CD1c-positive myeloid dendritic cell (primary cell): ENCODE results near the gene GTPBP3.

Source experiments
- DNase-seq: peaks from one replicate; pipeline ENCODE4 v3.0.0-alpha.2; 2016; ENCODE audit errors: extremely low spot score

Gene GTPBP3

DNA sequence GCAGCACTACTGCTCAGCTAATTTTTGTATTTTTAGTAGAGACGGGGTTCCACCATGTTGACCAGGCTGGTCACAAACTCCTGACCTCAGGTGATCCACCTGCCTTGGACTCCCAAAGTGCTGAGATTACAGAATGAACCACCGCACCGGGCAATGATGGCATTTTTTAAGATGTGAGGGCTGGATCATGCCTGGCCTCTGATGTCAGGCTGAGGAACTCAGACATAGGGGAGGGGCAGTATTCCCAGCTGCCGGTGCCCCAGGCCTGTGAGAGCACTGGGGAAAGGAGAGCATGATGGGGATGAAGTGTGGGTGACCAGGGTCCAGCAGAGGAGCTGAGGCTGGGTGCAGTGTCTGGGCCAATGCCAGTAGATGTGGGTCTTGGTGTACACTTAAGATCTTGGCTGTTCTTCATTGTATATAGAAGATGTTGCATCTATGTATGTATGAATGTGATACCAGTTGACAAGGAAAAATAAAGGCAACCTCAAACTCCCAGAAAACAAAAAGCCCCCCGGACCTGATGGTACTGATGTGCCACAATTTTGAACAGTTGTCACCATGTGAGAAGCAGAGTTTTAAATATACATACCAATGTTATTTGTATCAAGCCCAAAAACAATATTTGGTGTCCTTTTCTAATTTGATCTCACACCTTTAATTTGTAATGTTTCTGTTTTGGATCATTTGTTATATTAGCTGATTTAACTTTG lies 43.2 kb downstream of the GTPBP3 start:
- DNase-seq = no peak

DNA sequence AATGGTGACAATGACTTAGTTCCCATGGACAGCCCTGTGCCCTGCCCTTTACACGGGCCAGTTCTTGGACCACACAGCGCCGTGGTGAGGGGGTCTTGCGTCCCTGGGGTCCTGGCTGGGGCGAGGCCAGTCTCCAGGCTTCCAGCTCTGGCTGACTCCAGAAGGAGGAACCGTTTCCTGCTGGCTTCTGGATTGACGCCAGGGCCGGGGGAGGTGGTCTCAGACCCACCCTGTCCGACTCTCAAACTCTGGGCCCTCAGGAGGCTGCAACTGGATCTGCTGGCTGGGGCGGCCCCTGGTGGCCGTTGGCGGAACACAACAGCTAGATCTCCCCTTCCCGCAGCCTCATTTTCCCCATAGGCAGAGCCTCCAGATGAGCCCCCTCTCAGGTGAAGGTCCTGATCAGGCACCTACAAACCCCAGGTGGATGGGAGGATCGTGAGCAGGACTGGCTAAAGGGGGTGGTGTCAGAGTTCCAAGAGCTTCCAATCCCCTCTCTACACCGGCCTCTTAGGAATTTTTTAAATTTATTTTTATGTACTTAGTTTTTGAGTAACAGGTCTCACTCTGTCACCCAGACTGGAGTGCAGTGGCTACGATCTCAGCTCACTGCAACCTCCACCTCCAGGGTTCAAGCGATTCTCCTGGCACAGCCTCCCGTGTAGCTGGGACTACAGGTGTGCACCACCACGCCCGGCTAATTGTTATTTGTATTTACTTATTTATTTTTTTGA lies 48.7 kb downstream of the GTPBP3 start:
- DNase-seq = peak; percentile 74

DNA sequence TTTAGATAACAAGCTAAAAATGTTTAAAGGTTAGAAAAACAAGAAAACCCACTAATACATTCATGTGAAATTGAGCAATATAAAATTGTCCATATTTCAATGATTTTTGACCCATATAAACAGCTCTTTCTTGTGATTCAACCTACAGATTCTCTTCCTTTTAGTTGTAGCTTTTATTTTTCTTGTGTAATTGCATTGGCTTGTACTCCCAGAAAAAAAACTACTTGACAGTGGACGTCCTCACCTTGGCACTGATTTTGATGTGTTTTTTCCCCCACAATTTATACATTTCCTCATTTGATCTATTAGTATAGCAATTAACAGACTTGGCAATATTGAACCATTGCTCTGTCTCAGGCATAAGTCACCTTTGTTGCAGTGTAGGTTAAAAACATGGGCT lies 51.9 kb downstream of the GTPBP3 start:
- DNase-seq = no peak

DNA sequence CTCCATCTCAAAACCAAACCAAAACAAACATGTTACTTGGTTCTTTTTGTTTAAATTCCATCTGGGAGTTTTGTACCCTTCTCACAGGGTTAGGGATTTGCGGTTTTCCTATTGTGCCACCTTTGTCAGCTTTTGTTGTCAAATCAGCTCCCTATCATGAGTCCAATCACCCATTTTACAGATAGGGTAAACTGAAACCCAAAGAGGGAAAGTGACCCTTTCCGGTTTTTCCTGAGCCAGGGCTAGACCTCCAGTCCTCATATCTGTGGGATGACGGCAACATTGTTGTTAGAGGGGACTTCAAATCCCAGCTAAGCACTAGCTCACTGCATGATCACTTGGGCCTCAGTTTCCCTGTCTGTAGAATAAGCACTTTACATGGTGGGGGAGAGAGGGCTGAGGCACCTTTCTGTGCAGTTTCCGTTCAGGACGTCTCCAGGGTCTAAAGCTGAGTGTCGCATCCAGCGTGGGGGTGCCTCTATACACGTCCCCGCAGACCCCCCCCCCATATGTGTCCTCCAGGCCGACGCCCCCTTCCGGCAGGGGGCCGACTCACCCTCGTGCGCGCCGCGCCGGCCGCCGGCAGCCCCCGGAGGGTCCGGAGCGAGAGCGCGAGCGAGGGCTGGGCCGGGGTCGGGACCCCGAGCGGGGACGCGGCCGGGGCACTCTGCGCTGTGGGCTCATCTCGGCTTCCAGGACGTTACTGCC lies 52.8 kb downstream of the GTPBP3 start:
- DNase-seq = no peak

DNA sequence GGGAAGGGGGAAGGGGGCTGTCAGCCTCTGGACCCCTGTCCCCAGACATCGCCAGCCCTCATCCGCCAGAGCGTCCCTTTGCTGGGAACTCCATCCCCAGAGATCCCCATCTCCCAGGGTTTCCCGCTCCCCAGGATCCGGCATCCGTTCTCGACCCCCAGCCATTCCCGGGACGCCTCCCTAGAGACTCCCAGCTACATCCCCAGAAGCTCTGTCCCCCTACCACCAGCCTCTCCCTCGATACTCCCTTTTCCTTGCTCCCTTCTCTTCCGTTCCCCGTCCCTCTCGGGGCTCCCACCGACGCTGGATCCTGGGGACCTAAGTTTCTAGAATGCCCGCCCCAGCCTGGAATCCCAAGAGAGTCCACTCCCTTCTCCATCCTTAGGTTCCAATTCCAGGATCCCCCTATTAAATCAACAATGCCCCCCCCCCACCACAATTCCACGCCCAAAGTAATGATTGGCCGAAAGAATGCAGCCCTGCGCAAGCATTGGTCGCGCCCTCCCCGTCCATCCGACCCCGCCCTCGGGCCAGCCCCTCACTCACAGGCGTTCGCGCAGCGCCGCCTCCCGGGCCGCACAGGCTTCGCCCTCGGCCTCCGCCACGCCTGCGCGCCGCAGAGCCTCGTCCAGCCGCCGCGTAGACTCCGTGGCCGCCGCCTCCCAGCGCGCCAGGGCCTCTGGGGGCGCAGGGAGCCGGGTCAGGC lies 53.5 kb downstream of the GTPBP3 start:
- DNase-seq = peak; percentile 91

DNA sequence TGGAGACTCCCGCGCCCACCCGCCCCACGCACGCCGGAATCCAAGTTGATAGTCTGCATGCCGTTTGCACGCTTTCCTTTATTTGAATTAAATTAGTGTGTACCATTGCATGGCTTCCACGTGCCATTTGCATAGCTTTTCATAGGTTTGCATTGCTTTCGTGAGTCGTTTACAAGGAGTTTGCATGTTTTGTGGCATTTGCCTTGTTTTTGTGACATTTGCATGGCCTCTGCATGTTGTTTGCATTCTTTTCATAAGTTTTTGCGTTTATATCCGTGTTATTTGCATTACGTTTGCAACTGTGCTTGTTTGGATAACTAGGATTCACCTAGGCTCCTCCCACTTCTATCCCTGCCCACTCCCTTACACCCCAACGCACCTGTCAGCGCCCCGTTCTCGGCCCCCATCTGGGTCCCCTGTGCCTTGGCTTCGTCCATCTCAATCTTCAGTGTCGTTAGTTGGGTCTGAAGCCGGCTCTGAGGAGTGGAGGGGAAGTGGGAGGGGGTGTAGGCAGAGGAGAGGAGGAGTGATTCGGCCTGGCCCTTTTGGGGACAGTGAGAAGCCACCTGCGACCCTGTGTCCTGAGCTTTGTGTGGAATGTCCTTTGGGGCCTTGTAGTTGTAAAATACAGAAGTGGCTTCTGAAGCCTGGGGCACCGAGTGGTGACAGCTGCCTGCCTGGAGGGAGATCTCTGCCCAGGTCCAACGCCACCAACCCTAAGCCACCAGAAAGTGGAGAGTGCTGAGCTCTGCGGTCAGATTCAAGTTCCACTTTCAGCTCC lies 54.2 kb downstream of the GTPBP3 start:
- peak; percentile 56 for DNase-seq
